Suprapubic skin (tissue), 4 donors: ENCODE measurements around the gene TRAF7. TPM values are rescaled to one million over a fixed set of nuclear protein-coding genes. Genes with fewer than 3 reads are reported as not detected.

Source experiments
- DNase-seq, 2 donors: peaks; one replicate each; pipeline ENCODE4 v3.0.0-alpha.2; 2019; ENCODE audit warnings: low spot score in 2 of 2
- H3K27ac ChIP-seq: fragments of 200-600 bp; sonication (generic); one replicate; pipeline ENCODE4 v1.5.1; 2019
- H3K27me3 ChIP-seq: fragments of 200-600 bp; sonication (generic); one replicate; pipeline ENCODE4 v1.5.1; 2019
- H3K36me3 ChIP-seq: fragments of 200-600 bp; sonication (generic); one replicate; pipeline ENCODE4 v1.5.1; 2019
- H3K4me1 ChIP-seq: fragments of 200-600 bp; sonication (generic); one replicate; pipeline ENCODE4 v1.5.1; 2019
- H3K4me3 ChIP-seq: fragments of 200-600 bp; sonication (generic); one replicate; pipeline ENCODE4 v1.5.1; 2019; ENCODE audit warnings: mild to moderate bottlenecking
- H3K9me3 ChIP-seq: fragments of 200-600 bp; sonication (generic); one replicate; pipeline ENCODE4 v1.5.1; 2019
- CTCF ChIP-seq, 2 donors: fragments of 200-600 bp in 1 of 2; fragments of 450-650 bp in 1 of 2; sonication (generic) in 1 of 2; IDR thresholded peaks; one replicate each; pipeline ENCODE4 v1.5.1; 2016 to 2019; ENCODE audit warnings: antibody characterized with exemption in 2 of 2, mild to moderate bottlenecking in 1 of 2, moderate library complexity in 1 of 2
- EP300 ChIP-seq: sonication (generic); formaldehyde crosslinking; IDR thresholded peaks from one replicate; pipeline ENCODE4 v1.6.1; 2017; ENCODE audit warnings: antibody characterized with exemption
- POLR2A ChIP-seq, 2 donors: fragments of 450-650 bp; IDR thresholded peaks; one replicate each; pipeline ENCODE4 v1.6.1; 2017; ENCODE audit warnings: antibody characterized with exemption in 2 of 2, mild to moderate bottlenecking in 2 of 2, moderate library complexity in 2 of 2
- POLR2AphosphoS5 ChIP-seq, 3 donors: sonication (generic); formaldehyde crosslinking; IDR thresholded peaks; one replicate each; pipeline ENCODE4 v1.6.1; 2017; ENCODE audit warnings: antibody characterized with exemption in 3 of 3
- WGBS: methylation state at CpG from one replicate; pipeline ENCODE4 v1.1.5; 2018; 5-methylcytosine and 5-hydroxymethylcytosine counted together
- total RNA-seq, 4 donors: library from RNA; depleted of rRNA; stranded (reverse); fragments of >200 nt; gene quantifications; one replicate each; pipeline ENCODE4 v1.1.0, GENCODE V29; 2016

Gene TRAF7
- total RNA-seq, 4 donors from 2014 or later: 53.4 to 74.7 (median 66.5) TPM

- Histone ChIP-seq H3K36me3 (peaks cover 34% of the 10 kb centered on the region), H3K4me1 (peaks cover 43% of the 10 kb centered on the region), H3K9me3 (no peaks in the 10 kb centered on the region), H3K27me3 (no peaks in the 10 kb centered on the region), H3K27ac (no peak overlapping the region), H3K4me3 (no peak overlapping the region)
- TF ChIP-seq POLR2AphosphoS5 (IDR thresholded peaks at IDR 0.05): no peak
- TF ChIP-seq EP300: no peak
- no peak for TF ChIP-seq CTCF (IDR thresholded peaks at IDR 0.05)
- TF ChIP-seq POLR2A (IDR thresholded peaks at IDR 0.05): no peak
- no peak for DNase-seq
- WGBS: 100% methylated on average over 2 of the region's 17 CpGs
These were observed 54.4 kb downstream of the TRAF7 start for GRCh38 chr16:2210009-2210332.

GRCh38 chr16:2210386-2211365 lies 55.1 kb downstream of the TRAF7 start, which contains the start of gene BRICD5:
Gene BRICD5, minus strand, starts transcription at chr16:2210863. Its CDS starts 30 bp downstream, at chr16:2210833.
- no peak for TF ChIP-seq POLR2AphosphoS5 (IDR thresholded peaks at IDR 0.05)
- no peak for TF ChIP-seq EP300
- no peak for TF ChIP-seq CTCF (IDR thresholded peaks at IDR 0.05)
- TF ChIP-seq POLR2A (IDR thresholded peaks at IDR 0.05): no peak
- Histone ChIP-seq H3K4me1 (peaks cover 46% of the 10 kb centered on the region), H3K9me3 (no peaks in the 10 kb centered on the region), H3K36me3 (peaks cover 34% of the 10 kb centered on the region), H3K4me3 (no peak within 1 kb of the TSS), H3K27ac (peak within 1 kb of the TSS; percentile 44), H3K27me3 (no peaks in the 10 kb centered on the region)
- DNase-seq: no peak
- 70% methylated on average over 2 of the region's 24 CpGs for WGBS

GRCh38 chr16:2211923-2212347 lies 56.4 kb downstream of the TRAF7 start:
- Histone ChIP-seq H3K36me3 (peaks cover 33% of the 10 kb centered on the region), H3K9me3 (no peaks in the 10 kb centered on the region), H3K4me1 (peaks cover 36% of the 10 kb centered on the region), H3K4me3 (no peak overlapping the region), H3K27ac (peak overlapping the region; percentile 44), H3K27me3 (no peaks in the 10 kb centered on the region)
- 52% methylated on average over 6 of the region's 11 CpGs for WGBS
- no peak for DNase-seq
- no peak for TF ChIP-seq POLR2AphosphoS5 (IDR thresholded peaks at IDR 0.05)
- TF ChIP-seq POLR2A (IDR thresholded peaks at IDR 0.05): no peak
- no peak for TF ChIP-seq CTCF (IDR thresholded peaks at IDR 0.05)
- no peak for TF ChIP-seq EP300

GRCh38 chr16:2212362-2213324 lies 57.1 kb downstream of the TRAF7 start:
- H3K4me3 ChIP-seq: peak overlapping the region; percentile 90
- H3K36me3 ChIP-seq: peaks cover 26% of the 10 kb centered on the region
- TF ChIP-seq EP300 (no peak), CTCF (IDR thresholded peaks at IDR 0.05) (no peak), POLR2AphosphoS5 (IDR thresholded peaks at IDR 0.05) (no peak), POLR2A (IDR thresholded peaks at IDR 0.05) (no peak)

More at GRCh38 chr16:2212362-2213324, 57.1 kb downstream of the TRAF7 start:
- peaks cover 36% of the 10 kb centered on the region for H3K4me1 ChIP-seq
- whole genome bisulfite sequencing: 39% methylated on average over 12 of the region's 19 CpGs
- peak overlapping the region; percentile 44 for H3K27ac ChIP-seq
- no peak for DNase-seq
- no peaks in the 10 kb centered on the region for H3K27me3 ChIP-seq
- no peaks in the 10 kb centered on the region for H3K9me3 ChIP-seq
